Common myeloid progenitor, CD34-positive (primary cell): Measurements from ENCODE around the gene HEXIM2.

Experiments
- CTCF ChIA-PET: fragments of 350-600 bp; sonication (Branson Sonifier 250); formaldehyde crosslinking; loops from one replicate; lab custom pipeline; 2021; ENCODE audit warnings: antibody characterized with exemption; lab: Charles Lee
- POLR2A ChIA-PET: fragments of 350-600 bp; sonication (Branson Sonifier 250); formaldehyde crosslinking; loops from one replicate; lab custom pipeline; 2021; ENCODE audit warnings: antibody characterized with exemption; lab: Charles Lee
- DNase-seq, 3 donors: peaks; one replicate each; pipeline versions ENCODE4 v3.0.0 to v3.0.0-alpha.2; 2013
- H3K27ac ChIP-seq, 2 experiments: 1 replicate in 1 of 2; 2 replicates in 1 of 2; pipeline ENCODE4 v1.7.0; 2013; ENCODE audit warnings: inconsistent platforms in 2 of 2, low read length in 2 of 2, mild to moderate bottlenecking in 2 of 2, low read depth in 1 of 2, moderate library complexity in 1 of 2; ENCODE audit not compliant: severe bottlenecking in 2 of 2, insufficient read depth in 1 of 2, poor library complexity in 1 of 2
- H3K27me3 ChIP-seq, 5 experiments: replicated peaks in 2 of 5; 1 replicate in 3 of 5; 2 replicates in 2 of 5; pipeline versions ENCODE4 v1.6.1 to v1.7.0; 2013; ENCODE audit warnings: low read length in 4 of 5, mild to moderate bottlenecking in 2 of 5, moderate library complexity in 2 of 5, inconsistent platforms in 1 of 5; ENCODE audit not compliant: insufficient read depth in 5 of 5, control insufficient read depth in 4 of 5
- H3K36me3 ChIP-seq, 4 experiments: 1 replicate in 2 of 4; 2 replicates in 2 of 4; pipeline versions ENCODE4 v1.6.1 to v1.7.0; 2013; ENCODE audit warnings: low read length in 3 of 4, control low read depth in 1 of 4, mild to moderate bottlenecking in 1 of 4; ENCODE audit not compliant: control insufficient read depth in 4 of 4, insufficient read depth in 4 of 4
- H3K4me1 ChIP-seq, 4 experiments: 1 replicate in 3 of 4; 2 replicates in 1 of 4; pipeline versions ENCODE4 v1.6.1 to v1.7.1; 2013; ENCODE audit warnings: low read length in 3 of 4, mild to moderate bottlenecking in 3 of 4, control low read depth in 1 of 4, inconsistent platforms in 1 of 4, moderate library complexity in 1 of 4; ENCODE audit not compliant: control insufficient read depth in 4 of 4, insufficient read depth in 4 of 4; ENCODE audit errors: control extremely low read depth in 1 of 4
- H3K4me3 ChIP-seq, 7 experiments: 1 replicate in 4 of 7; 2 replicates in 3 of 7; pipeline versions ENCODE4 v1.5.1 to v1.7.0; 2013; ENCODE audit warnings: mild to moderate bottlenecking in 7 of 7, low read length in 6 of 7, moderate library complexity in 6 of 7, inconsistent platforms in 2 of 7, low read depth in 2 of 7, control low read depth in 1 of 7; ENCODE audit not compliant: insufficient read depth in 4 of 7, control insufficient read depth in 1 of 7; ENCODE audit errors: extremely low read depth in 1 of 7
- H3K9me3 ChIP-seq, 5 experiments: 1 replicate in 4 of 5; 2 replicates in 1 of 5; pipeline versions ENCODE4 v1.6.1 to v1.7.1; 2013; ENCODE audit warnings: low read length in 4 of 5, mild to moderate bottlenecking in 2 of 5, inconsistent platforms in 1 of 5, low read depth in 1 of 5, moderate library complexity in 1 of 5; ENCODE audit not compliant: control insufficient read depth in 4 of 5, insufficient read depth in 2 of 5; ENCODE audit errors: control extremely low read depth in 1 of 5
- WGBS: methylation state at CpG from one replicate; pipeline ENCODE4 v1.1.5; 2013; ENCODE audit not compliant: insufficient coverage; 5-methylcytosine and 5-hydroxymethylcytosine counted together

The HEXIM2 gene

GRCh38 chr17:45127207-45127547 lies 34.5 kb upstream of the HEXIM2 start:
- H3K27me3 ChIP-seq = peaks cover 0 to 1% (median 0%) of the 10 kb centered on the region in 5 experiments
- POLR2A ChIA-PET = no interaction called here
- WGBS = 88% methylated on average over 5 of the region's 8 CpGs

GRCh38 chr17:45127548-45128300 lies 34.0 kb upstream of the HEXIM2 start:
- Histone ChIP-seq H3K27me3 (peaks cover 0 to 1% (median 0%) of the 10 kb centered on the region in 5 experiments), H3K9me3 (no peaks in the 10 kb centered on the region), H3K36me3 (no peaks in the 10 kb centered on the region), H3K27ac (no peak overlapping the region), H3K4me1 (peaks cover 0 to 23% (median 14%) of the 10 kb centered on the region in 4 experiments), H3K4me3 (no peak overlapping the region)
- CTCF ChIA-PET = interaction anchor here (0.9 kb wide), 1 partner anchor 22 kb away, joined by 3 read pairs; no protein-coding TSS in a partner anchor
- no peak for DNase-seq
- 88% methylated on average over 20 of the region's 20 CpGs for WGBS
- POLR2A ChIA-PET = no interaction called here

More at GRCh38 chr17:45127207-45127547, 34.5 kb upstream of the HEXIM2 start:
- CTCF ChIA-PET = no interaction called here
- no peak for DNase-seq
- H3K4me3 ChIP-seq = no peak overlapping the region
- no peaks in the 10 kb centered on the region for H3K9me3 ChIP-seq
- H3K36me3 ChIP-seq = no peaks in the 10 kb centered on the region
- peaks cover 0 to 20% (median 11%) of the 10 kb centered on the region in 4 experiments for H3K4me1 ChIP-seq
- no peak overlapping the region for H3K27ac ChIP-seq

- no CpG with 5 or more reads among the region's 5 CpGs for WGBS
Observed at GRCh38 chr17:45128331-45128730, 33.3 kb upstream of the HEXIM2 start.

GRCh38 chr17:45128989-45129388 lies 32.7 kb upstream of the HEXIM2 start:
- Histone ChIP-seq H3K27me3 (peaks cover 0 to 1% (median 0%) of the 10 kb centered on the region in 5 experiments), H3K4me3 (no peak overlapping the region), H3K27ac (no peak overlapping the region), H3K36me3 (no peaks in the 10 kb centered on the region), H3K4me1 (peaks cover 0 to 23% (median 15%) of the 10 kb centered on the region in 4 experiments), H3K9me3 (no peaks in the 10 kb centered on the region)
- WGBS = no CpG with 5 or more reads among the region's 2 CpGs
- POLR2A ChIA-PET = no interaction called here
- CTCF ChIA-PET = interaction anchor here (0.8 to 2.4 kb wide), 4 partner anchors 10 to 61 kb away, joined by 3 to 8 read pairs (median 4); no protein-coding TSS in a partner anchor
- DNase-seq = no peak

More at GRCh38 chr17:45128331-45128730, 33.3 kb upstream of the HEXIM2 start:
- Histone ChIP-seq H3K36me3 (no peaks in the 10 kb centered on the region), H3K27me3 (peaks cover 0 to 1% (median 0%) of the 10 kb centered on the region in 5 experiments), H3K4me1 (peaks cover 0 to 28% (median 18%) of the 10 kb centered on the region in 4 experiments), H3K4me3 (no peak overlapping the region), H3K27ac (no peak overlapping the region), H3K9me3 (no peaks in the 10 kb centered on the region)
- CTCF ChIA-PET = interaction anchor here (0.9 kb wide), 1 partner anchor 21 kb away, joined by 3 read pairs; no protein-coding TSS in a partner anchor
- no peak for DNase-seq
- POLR2A ChIA-PET = no interaction called here

- no peaks in the 10 kb centered on the region for H3K9me3 ChIP-seq
- CTCF ChIA-PET = interaction anchor here (0.8 to 2.4 kb wide), 7 partner anchors 10 to 62 kb away, joined by 3 to 8 read pairs (median 4); partner anchors contain the start of gene HEXIM1
- POLR2A ChIA-PET = no interaction called here
- WGBS = 93% methylated on average over 4 of the region's 10 CpGs
- peaks cover 0 to 18% (median 15%) of the 10 kb centered on the region in 4 experiments for H3K4me1 ChIP-seq
- no peaks in the 10 kb centered on the region for H3K36me3 ChIP-seq
- no peak overlapping the region for H3K4me3 ChIP-seq
- no peak overlapping the region for H3K27ac ChIP-seq
- no peak for DNase-seq
- H3K27me3 ChIP-seq = peaks cover 0 to 1% (median 0%) of the 10 kb centered on the region in 5 experiments
Observed at GRCh38 chr17:45129426-45129939, 32.2 kb upstream of the HEXIM2 start.

- Histone ChIP-seq H3K27me3 (peaks cover 0 to 1% (median 0%) of the 10 kb centered on the region in 5 experiments), H3K9me3 (no peaks in the 10 kb centered on the region), H3K27ac (no peak overlapping the region), H3K4me1 (peaks cover 0 to 16% (median 15%) of the 10 kb centered on the region in 4 experiments), H3K36me3 (no peaks in the 10 kb centered on the region), H3K4me3 (no peak overlapping the region)
- CTCF ChIA-PET = interaction anchor here (1.0 to 3.1 kb wide), 7 partner anchors 11 to 67 kb away, joined by 3 to 11 read pairs (median 5); partner anchors contain the start of gene HEXIM1
- DNase-seq = no peak
- POLR2A ChIA-PET = no interaction called here
- 95% methylated on average over 9 of the region's 13 CpGs for WGBS
Observed at GRCh38 chr17:45129940-45130680, 31.6 kb upstream of the HEXIM2 start.
